ENCODE data around the gene TDRD6.

GRCh38 chr6:46741482-46741881 lies 53.8 kb downstream of the TDRD6 start:
- TF ChIP-seq EGR1 (IDR thresholded peaks at IDR 0.05): no peak
- TF ChIP-seq NFIC (IDR thresholded peaks at IDR 0.05): no peak
- TF ChIP-seq, protein P1, sequence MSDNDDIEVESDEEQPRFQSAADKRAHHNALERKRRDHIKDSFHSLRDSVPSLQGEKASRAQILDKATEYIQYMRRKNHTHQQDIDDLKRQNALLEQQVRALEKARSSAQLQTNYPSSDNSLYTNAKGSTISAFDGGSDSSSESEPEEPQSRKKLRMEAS (IDR thresholded peaks at IDR 0.05): no peak
- no peak for TF ChIP-seq EP300 (IDR thresholded peaks at IDR 0.05; ENCODE audit: borderline replicate concordance)
- no peak for TF ChIP-seq FOXM1 (IDR thresholded peaks at IDR 0.05; ENCODE audit: borderline replicate concordance, low read depth)
- TF ChIP-seq YY1 (IDR thresholded peaks at IDR 0.05; ENCODE audit: low read depth): no peak
- TF ChIP-seq TAF1 (IDR thresholded peaks at IDR 0.05; ENCODE audit: low read depth): no peak
- TF ChIP-seq, protein P2, sequence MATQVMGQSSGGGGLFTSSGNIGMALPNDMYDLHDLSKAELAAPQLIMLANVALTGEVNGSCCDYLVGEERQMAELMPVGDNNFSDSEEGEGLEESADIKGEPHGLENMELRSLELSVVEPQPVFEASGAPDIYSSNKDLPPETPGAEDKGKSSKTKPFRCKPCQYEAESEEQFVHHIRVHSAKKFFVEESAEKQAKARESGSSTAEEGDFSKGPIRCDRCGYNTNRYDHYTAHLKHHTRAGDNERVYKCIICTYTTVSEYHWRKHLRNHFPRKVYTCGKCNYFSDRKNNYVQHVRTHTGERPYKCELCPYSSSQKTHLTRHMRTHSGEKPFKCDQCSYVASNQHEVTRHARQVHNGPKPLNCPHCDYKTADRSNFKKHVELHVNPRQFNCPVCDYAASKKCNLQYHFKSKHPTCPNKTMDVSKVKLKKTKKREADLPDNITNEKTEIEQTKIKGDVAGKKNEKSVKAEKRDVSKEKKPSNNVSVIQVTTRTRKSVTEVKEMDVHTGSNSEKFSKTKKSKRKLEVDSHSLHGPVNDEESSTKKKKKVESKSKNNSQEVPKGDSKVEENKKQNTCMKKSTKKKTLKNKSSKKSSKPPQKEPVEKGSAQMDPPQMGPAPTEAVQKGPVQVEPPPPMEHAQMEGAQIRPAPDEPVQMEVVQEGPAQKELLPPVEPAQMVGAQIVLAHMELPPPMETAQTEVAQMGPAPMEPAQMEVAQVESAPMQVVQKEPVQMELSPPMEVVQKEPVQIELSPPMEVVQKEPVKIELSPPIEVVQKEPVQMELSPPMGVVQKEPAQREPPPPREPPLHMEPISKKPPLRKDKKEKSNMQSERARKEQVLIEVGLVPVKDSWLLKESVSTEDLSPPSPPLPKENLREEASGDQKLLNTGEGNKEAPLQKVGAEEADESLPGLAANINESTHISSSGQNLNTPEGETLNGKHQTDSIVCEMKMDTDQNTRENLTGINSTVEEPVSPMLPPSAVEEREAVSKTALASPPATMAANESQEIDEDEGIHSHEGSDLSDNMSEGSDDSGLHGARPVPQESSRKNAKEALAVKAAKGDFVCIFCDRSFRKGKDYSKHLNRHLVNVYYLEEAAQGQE (IDR thresholded peaks at IDR 0.05; ENCODE audit: low read depth): no peak
- no peak for TF ChIP-seq CREB1 (IDR thresholded peaks at IDR 0.05; ENCODE audit: low read depth)
- no peak for TF ChIP-seq TCF12 (IDR thresholded peaks at IDR 0.05; ENCODE audit: low read depth)

Measured in Ishikawa (cell line).